Skin epidermis (tissue), 12 donors: ENCODE data around the gene TGFB1.
"Not testable (repeated sequence)": the region's sequence is repeated elsewhere in the genome, so short reads cannot be mapped to it uniquely, and the experiment has no call there.

Experiments
- H3K27ac ChIP-seq, 21 experiments: fragments of 200-600 bp; sonication (generic) in 11 of 21; one replicate each; pipeline ENCODE4 v1.5.0; 2020; ENCODE audit warnings: mild to moderate bottlenecking in 3 of 21, inconsistent platforms in 2 of 21, moderate library complexity in 2 of 21
- H3K4me3 ChIP-seq, 7 experiments: fragments of 200-600 bp; sonication (generic) in 2 of 7; one replicate each; pipeline ENCODE4 v1.5.0; 2020; ENCODE audit warnings: inconsistent platforms in 2 of 7, mild to moderate bottlenecking in 2 of 7, moderate library complexity in 1 of 7

The TGFB1 gene

GRCh38 chr19:41353466-41354342, at the start of gene TGFB1:
Gene TGFB1, minus strand, starts transcription at chr19:41353922. Its CDS starts 878 bp downstream, at chr19:41353044.
- peak within 1 kb of the TSS; percentile 54 to 96 (median 90) for H3K27ac ChIP-seq

GRCh38 chr19:41402010-41402409, 48.3 kb upstream of the TGFB1 start:
- H3K4me3 ChIP-seq, result no peak overlapping the region
- H3K27ac ChIP-seq, result no peak overlapping the region

More at GRCh38 chr19:41353466-41354342, at the start of gene TGFB1:
- peak within 1 kb of the TSS; percentile 54 to 96 (median 82) for H3K4me3 ChIP-seq

- peak overlapping the region in 1 of 21 experiments; percentile 16 for H3K27ac ChIP-seq
- H3K4me3 ChIP-seq, result no peak overlapping the region
These were observed 47.8 kb upstream of the TGFB1 start for GRCh38 chr19:41401483-41401882.

DNA sequence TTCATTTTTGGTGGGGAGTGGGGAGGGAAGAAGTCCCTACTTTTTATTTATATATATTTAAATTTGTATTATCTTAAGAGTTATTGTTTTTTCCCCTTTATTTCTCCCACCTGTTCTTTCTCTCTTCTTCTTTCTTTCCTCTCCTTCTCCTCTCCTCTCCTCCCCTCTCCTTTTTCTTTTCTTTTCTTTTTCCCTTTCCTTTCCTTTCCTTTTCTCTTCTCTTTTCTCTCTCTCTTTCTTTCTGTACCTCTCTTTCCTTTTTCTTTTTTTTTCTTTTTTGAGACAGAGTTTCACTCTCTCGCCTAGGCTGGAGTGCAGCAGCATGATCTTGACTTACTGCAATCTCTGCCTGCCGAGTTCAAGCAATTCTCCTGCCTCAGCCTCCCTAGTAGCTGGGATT, 45.8 kb upstream of the TGFB1 start:
- Histone ChIP-seq H3K4me3 (no peak overlapping the region), H3K27ac (peak overlapping the region in 1 of 21 experiments; percentile 12)

DNA sequence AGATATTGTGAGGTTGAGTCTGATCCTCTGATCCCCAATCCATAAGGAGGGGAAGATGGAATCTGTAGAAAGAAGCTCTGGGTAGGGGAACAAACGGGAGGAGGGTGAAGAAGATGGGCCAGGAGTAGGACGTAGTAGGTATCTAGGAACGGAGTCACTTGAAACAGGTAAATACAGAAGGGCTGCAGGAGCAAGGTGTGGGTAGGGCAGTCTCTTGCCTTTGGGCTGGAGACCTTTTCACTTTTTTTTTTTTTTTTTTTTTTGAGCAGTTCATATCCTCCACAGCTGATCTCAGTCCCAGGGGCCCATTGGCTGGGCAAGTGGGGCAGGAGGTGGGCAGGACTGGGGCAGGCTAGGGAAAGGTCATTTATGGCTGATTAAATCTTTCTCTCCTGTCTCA, 45.4 kb upstream of the TGFB1 start:
- Histone ChIP-seq H3K27ac (peak overlapping the region in 1 of 21 experiments; percentile 90), H3K4me3 (peak overlapping the region in 2 of 7 experiments; percentile 87 to 97)

GRCh38 chr19:41398598-41398997, 44.9 kb upstream of the TGFB1 start:
- Histone ChIP-seq H3K4me3 (peak overlapping the region; percentile 68 to 97 (median 87)), H3K27ac (peak overlapping the region in 14 of 21 experiments; percentile 80 to 98 (median 92))

- peak overlapping the region; percentile 63 to 98 (median 91) for H3K27ac ChIP-seq
- peak overlapping the region; percentile 68 to 97 (median 87) for H3K4me3 ChIP-seq
These were observed 44.3 kb upstream of the TGFB1 start for GRCh38 chr19:41398050-41398418.

GRCh38 chr19:41397086-41398049, 43.6 kb upstream of the TGFB1 start, which contains the start of the genes BCKDHA and EXOSC5:
Gene BCKDHA, plus strand, starts transcription at chr19:41397818. Its CDS starts 10 bp downstream, at chr19:41397828.
Gene EXOSC5, minus strand, starts transcription at chr19:41397359. Its CDS starts 31 bp downstream, at chr19:41397328.
- peak within 1 kb of the TSS; percentile 63 to 98 (median 91) for H3K27ac ChIP-seq

DNA sequence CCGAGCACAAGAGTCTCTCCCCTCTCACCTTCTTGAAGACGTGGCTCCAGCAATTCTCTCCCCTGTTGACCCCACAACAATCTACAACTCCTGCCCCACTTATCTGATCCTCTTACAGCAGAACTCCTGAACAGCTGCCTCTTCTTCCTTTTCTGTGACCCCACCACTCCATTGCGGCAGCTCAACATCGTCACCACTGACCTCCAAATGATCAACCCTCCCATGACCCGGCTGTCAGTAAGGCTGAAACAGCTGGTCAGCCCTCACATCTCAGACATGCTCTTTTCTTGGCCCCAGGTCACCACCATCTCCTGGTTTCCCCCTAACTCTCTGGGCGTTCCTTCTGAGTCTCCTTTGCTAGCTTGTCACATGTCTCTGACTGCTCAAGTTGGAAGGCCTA, 41.6 kb upstream of the TGFB1 start:
- Histone ChIP-seq H3K27ac (no peak overlapping the region), H3K4me3 (no peak overlapping the region)

More at GRCh38 chr19:41397086-41398049, 43.6 kb upstream of the TGFB1 start, which contains the start of the genes BCKDHA and EXOSC5:
- peak within 1 kb of the TSS; percentile 68 to 97 (median 87) for H3K4me3 ChIP-seq

GRCh38 chr19:41392775-41393174, 39.1 kb upstream of the TGFB1 start:
- no peak overlapping the region for H3K4me3 ChIP-seq

DNA sequence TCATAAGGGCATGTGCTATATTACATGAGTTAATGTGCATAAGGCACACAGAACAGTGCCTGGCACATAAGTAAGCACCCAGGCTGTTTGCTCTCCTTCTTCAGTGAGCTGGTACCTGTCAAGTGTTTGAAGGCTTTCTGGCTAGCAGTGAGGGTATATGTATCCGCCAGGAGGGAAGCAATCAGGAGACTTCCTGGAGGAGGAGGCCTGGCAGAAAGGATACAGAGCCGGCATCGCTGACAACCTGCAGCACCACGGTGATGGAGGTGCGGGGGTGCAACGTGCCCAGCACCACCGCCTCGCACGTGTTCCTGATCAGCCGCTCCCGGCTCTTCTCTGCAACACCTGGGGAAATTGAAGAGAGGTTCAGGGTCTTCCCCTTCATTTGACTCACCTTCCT, 37.9 kb upstream of the TGFB1 start:
- no peak overlapping the region for H3K4me3 ChIP-seq

More at GRCh38 chr19:41392775-41393174, 39.1 kb upstream of the TGFB1 start:
- H3K27ac ChIP-seq, result no peak overlapping the region

GRCh38 chr19:41386442-41386841, 32.7 kb upstream of the TGFB1 start:
- Histone ChIP-seq H3K27ac (peak overlapping the region in 17 of 21 experiments; percentile 2 to 78 (median 61)), H3K4me3 (no peak overlapping the region)

More for the DNA sequence above, 37.9 kb upstream of the TGFB1 start:
- H3K27ac ChIP-seq, result no peak overlapping the region

DNA sequence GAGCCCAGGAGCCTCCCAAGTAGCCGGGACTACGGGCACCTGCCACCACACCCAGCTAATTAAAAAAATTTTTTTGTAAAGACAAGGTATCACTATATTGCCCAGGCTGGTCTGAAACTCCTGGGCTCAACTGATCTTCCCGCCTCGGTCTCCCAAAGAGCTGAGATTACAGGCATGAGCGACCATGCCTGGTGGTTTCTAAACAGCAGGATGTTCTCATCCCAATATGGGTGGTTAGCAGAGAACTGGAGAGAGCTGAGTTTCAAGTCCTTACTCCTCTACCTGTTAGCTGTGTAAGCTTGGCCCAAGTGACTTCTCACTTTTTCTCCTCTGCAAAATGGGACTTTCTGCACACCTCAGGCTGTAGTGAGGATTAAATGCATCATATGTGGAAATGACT, 30.6 kb upstream of the TGFB1 start:
- H3K4me3 ChIP-seq, result no peak overlapping the region

DNA sequence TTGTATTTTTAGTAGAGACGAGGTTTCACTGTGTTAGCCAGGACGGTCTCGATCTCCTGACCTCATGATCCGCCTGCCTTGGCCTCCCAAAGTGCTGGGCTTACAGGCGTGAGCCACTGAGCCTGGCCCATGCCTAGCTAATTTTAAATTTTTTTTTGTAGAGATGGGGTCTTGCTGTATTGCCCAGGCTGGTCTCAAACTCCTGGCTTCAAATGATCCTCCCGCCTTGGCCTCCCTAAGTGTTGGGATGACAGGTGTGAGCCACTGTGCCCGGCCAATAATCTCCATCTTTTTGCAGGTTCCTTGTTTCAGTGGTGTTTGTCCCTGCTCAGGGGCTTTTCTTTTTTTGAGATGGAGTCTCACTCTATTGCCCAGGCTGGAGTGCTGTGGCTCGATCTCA, 27.8 kb upstream of the TGFB1 start:
- H3K4me3 ChIP-seq, H3K27ac ChIP-seq: not testable (repeated sequence)

More for the DNA sequence above, 30.6 kb upstream of the TGFB1 start:
- no peak overlapping the region for H3K27ac ChIP-seq

DNA sequence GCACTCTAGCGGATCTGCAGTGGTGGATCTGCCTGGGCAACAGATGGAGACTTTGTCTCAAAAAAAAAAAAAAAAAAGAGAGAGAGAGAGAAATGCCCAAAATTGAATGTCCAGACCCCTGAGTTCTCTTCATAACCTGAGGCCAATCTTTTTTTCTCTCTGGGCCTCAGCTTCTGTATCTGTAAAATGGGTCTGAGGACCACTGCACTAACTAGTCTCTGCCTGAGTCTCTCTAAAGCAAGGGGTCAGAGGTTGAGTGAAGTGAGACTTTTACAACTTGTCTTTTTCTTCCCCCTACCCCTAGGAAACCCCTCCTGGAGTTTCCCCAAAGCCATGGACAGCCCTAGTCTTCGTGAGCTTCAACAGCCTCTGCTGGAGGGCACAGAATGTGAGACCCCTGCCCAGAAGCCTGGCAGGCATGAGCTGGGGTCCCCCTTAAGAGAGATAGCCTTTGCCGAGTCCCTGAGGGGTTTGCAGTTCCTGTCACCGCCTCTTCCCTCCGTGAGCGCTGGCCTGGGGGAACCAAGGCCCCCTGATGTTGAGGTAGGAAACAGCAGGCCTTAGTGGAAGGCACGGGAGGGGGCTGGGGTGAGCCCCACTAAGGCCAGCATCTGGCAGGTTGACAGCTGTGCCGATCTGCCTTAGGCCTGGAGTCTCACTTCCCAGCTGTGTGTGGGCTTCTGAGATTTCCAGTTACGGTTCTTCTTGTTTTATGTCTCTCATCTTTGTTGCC, 24.4 kb upstream of the TGFB1 start:
- Histone ChIP-seq H3K27ac (peak overlapping the region in 10 of 21 experiments; percentile 3 to 88 (median 31)), H3K4me3 (no peak overlapping the region)

GRCh38 chr19:41376998-41377365, 23.3 kb upstream of the TGFB1 start:
- H3K4me3 ChIP-seq, result peak overlapping the region; percentile 34 to 65 (median 43)
- peak overlapping the region in 18 of 21 experiments; percentile 10 to 88 (median 78) for H3K27ac ChIP-seq

- peak within 1 kb of the TSS; percentile 34 to 65 (median 43) for H3K4me3 ChIP-seq
- peak within 1 kb of the TSS in 20 of 21 experiments; percentile 1 to 88 (median 78) for H3K27ac ChIP-seq
These were observed 22.7 kb upstream of the TGFB1 start, which contains the start of gene TMEM91 for GRCh38 chr19:41376241-41376997. Gene TMEM91, plus strand, starts transcription at chr19:41376533. Its CDS starts 1,777 bp downstream, at chr19:41378310.

DNA sequence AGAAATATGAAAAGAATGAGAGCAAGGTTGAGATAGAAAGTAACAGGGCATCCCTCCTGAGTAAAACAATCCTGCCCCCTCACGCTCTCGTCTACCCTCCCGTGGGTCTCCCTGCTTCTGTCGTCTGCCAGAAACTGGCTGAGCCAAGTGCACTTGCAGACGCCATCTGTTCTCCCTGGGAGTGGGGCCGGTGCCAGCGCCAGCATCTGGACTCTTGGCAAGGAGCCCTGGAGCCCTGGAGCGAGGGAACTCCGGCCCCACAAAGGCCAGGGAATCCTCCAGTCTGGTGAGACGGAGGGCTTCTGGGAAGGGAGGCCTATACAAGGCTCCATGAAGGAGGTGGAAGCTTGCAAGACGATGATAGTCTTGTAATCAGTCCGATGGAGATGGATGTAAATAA, 20.3 kb upstream of the TGFB1 start:
- peak overlapping the region in 5 of 21 experiments; percentile 2 to 71 (median 19) for H3K27ac ChIP-seq
- no peak overlapping the region for H3K4me3 ChIP-seq
